ENCODE results near the gene GPATCH2.

GRCh38 chr1:217605390-217605789, 25.5 kb downstream of the GPATCH2 start:
- TF ChIP-seq CTCF (IDR thresholded peaks at IDR 0.05) (no peak), POLR2A (IDR thresholded peaks at IDR 0.05) (no peak)

Data from esophagus squamous epithelium (tissue), 4 donors.